ENCODE measurements around the gene TLE3. TPM values are rescaled to one million over a fixed set of nuclear protein-coding genes. Genes with fewer than 3 reads are reported as not detected.

Gene TLE3
- total RNA-seq, 1 donor from 2014 or later: 124 TPM

GRCh38 chr15:70128414-70129140 lies 30.9 kb upstream of the TLE3 start:
- Mint-ChIP-seq H3K36me3 (ENCODE audit: insufficient read depth) (no peaks in the 10 kb centered on the region), H3K9me3 (ENCODE audit: low read depth) (no peaks in the 10 kb centered on the region), H3K27me3 (peaks cover 80% of the 10 kb centered on the region), H3K4me1 (ENCODE audit: low read depth) (peaks cover 8% of the 10 kb centered on the region), H3K4me3 (ENCODE audit: low read depth) (no peak overlapping the region), H3K27ac (no peak overlapping the region)
- DNase-seq (ENCODE audit: low spot score, unreplicated experiment): no peak
- no peak for TF ChIP-seq CTCF (IDR thresholded peaks at IDR 0.05; ENCODE audit: unreplicated experiment)

- no peak for TF ChIP-seq CTCF (IDR thresholded peaks at IDR 0.05; ENCODE audit: unreplicated experiment)
- H3K27ac Mint-ChIP-seq: no peak overlapping the region
- H3K4me3 Mint-ChIP-seq (ENCODE audit: low read depth): no peak overlapping the region
- DNase-seq (ENCODE audit: low spot score, unreplicated experiment): no peak
- peaks cover 79% of the 10 kb centered on the region for H3K27me3 Mint-ChIP-seq
- no peaks in the 10 kb centered on the region for H3K9me3 Mint-ChIP-seq (ENCODE audit: low read depth)
- no peaks in the 10 kb centered on the region for H3K36me3 Mint-ChIP-seq (ENCODE audit: insufficient read depth)
- peaks cover 8% of the 10 kb centered on the region for H3K4me1 Mint-ChIP-seq (ENCODE audit: low read depth)
Measured at GRCh38 chr15:70127770-70128413, 30.2 kb upstream of the TLE3 start.

GRCh38 chr15:70127288-70127746 lies 29.6 kb upstream of the TLE3 start:
- Mint-ChIP-seq H3K4me3 (ENCODE audit: low read depth) (no peak overlapping the region), H3K27ac (no peak overlapping the region), H3K9me3 (ENCODE audit: low read depth) (no peaks in the 10 kb centered on the region), H3K4me1 (ENCODE audit: low read depth) (peaks cover 9% of the 10 kb centered on the region), H3K36me3 (ENCODE audit: insufficient read depth) (no peaks in the 10 kb centered on the region), H3K27me3 (peaks cover 79% of the 10 kb centered on the region)
- TF ChIP-seq CTCF (IDR thresholded peaks at IDR 0.05; ENCODE audit: unreplicated experiment): no peak
- no peak for DNase-seq (ENCODE audit: low spot score, unreplicated experiment)

- Mint-ChIP-seq H3K4me3 (ENCODE audit: low read depth) (no peak overlapping the region), H3K27me3 (peaks cover 79% of the 10 kb centered on the region), H3K9me3 (ENCODE audit: low read depth) (no peaks in the 10 kb centered on the region), H3K27ac (no peak overlapping the region), H3K4me1 (ENCODE audit: low read depth) (peaks cover 10% of the 10 kb centered on the region), H3K36me3 (ENCODE audit: insufficient read depth) (no peaks in the 10 kb centered on the region)
- no peak for DNase-seq (ENCODE audit: low spot score, unreplicated experiment)
- TF ChIP-seq CTCF (IDR thresholded peaks at IDR 0.05; ENCODE audit: unreplicated experiment): no peak
Measured at GRCh38 chr15:70126362-70126761, 28.6 kb upstream of the TLE3 start.

- peaks cover 5% of the 10 kb centered on the region for H3K4me1 Mint-ChIP-seq (ENCODE audit: low read depth)
- H3K9me3 Mint-ChIP-seq (ENCODE audit: low read depth): no peaks in the 10 kb centered on the region
- H3K4me3 Mint-ChIP-seq (ENCODE audit: low read depth): no peak overlapping the region
- peaks cover 79% of the 10 kb centered on the region for H3K27me3 Mint-ChIP-seq
- no peak for DNase-seq (ENCODE audit: low spot score, unreplicated experiment)
- H3K27ac Mint-ChIP-seq: no peak overlapping the region
- no peak for TF ChIP-seq CTCF (IDR thresholded peaks at IDR 0.05; ENCODE audit: unreplicated experiment)
- no peaks in the 10 kb centered on the region for H3K36me3 Mint-ChIP-seq (ENCODE audit: insufficient read depth)
Measured at GRCh38 chr15:70125605-70126004, 27.9 kb upstream of the TLE3 start.
